Vagina (tissue), 2 donors: ENCODE measurements around the gene PHAF1. TPM values are rescaled to one million over a fixed set of nuclear protein-coding genes. Genes with fewer than 3 reads are reported as not detected.

ENCODE experiments used
- DNase-seq, 2 donors: peaks; one replicate each; pipeline ENCODE4 v3.0.0-alpha.2; 2017; ENCODE audit errors: extremely low spot score in 2 of 2
- H3K27ac ChIP-seq: fragments of 200-600 bp; sonication (generic); one replicate; pipeline ENCODE4 v1.5.1; 2019
- H3K27me3 ChIP-seq: fragments of 200-600 bp; sonication (generic); one replicate; pipeline ENCODE4 v1.5.1; 2019
- H3K36me3 ChIP-seq, 2 donors: fragments of 200-600 bp; sonication (generic); one replicate each; pipeline ENCODE4 v1.5.1; 2017 to 2019
- H3K4me1 ChIP-seq: fragments of 200-600 bp; sonication (generic); one replicate; pipeline ENCODE4 v1.5.1; 2019
- H3K4me3 ChIP-seq, 2 donors: fragments of 200-600 bp; sonication (generic); 1 replicate in 1 of 2; 2 replicates in 1 of 2; pipeline ENCODE4 v1.5.1; 2016 to 2019
- H3K9me3 ChIP-seq: fragments of 200-600 bp; sonication (generic); one replicate; pipeline ENCODE4 v1.5.1; 2019
- CTCF ChIP-seq, 3 experiments: fragments of 450-650 bp in 2 of 3; fragments of 200-600 bp in 1 of 3; sonication (generic) in 1 of 3; IDR thresholded peaks; one replicate each; pipeline ENCODE4 v1.5.1; 2017 to 2019; ENCODE audit warnings: antibody characterized with exemption in 3 of 3, mild to moderate bottlenecking in 2 of 3, moderate library complexity in 2 of 3
- POLR2A ChIP-seq, 2 donors: fragments of 450-650 bp; IDR thresholded peaks; one replicate each; pipeline ENCODE4 v1.6.1; 2017; ENCODE audit warnings: antibody characterized with exemption in 2 of 2, mild to moderate bottlenecking in 2 of 2, moderate library complexity in 2 of 2
- POLR2AphosphoS5 ChIP-seq, 2 donors: sonication (generic); formaldehyde crosslinking; IDR thresholded peaks; one replicate each; pipeline ENCODE4 v1.9.0; 2017; ENCODE audit warnings: antibody characterized with exemption in 2 of 2, mild to moderate bottlenecking in 2 of 2, low read depth in 1 of 2; ENCODE audit not compliant: insufficient read depth in 1 of 2
- intact Hi-C: fragments of 100-400 bp; cut with DNase I; formaldehyde crosslinking; loops from one replicate; pipeline ENCODE4 v1.15.1; 2023
- total RNA-seq: library from RNA; depleted of rRNA; stranded (reverse); fragments of >200 nt; gene quantifications from one replicate; pipeline ENCODE4 v1.2.3, GENCODE V29; 2016

The PHAF1 gene
- total RNA-seq, 1 donor from 2014 or later = 23.3 TPM

- Histone ChIP-seq H3K9me3 (no peaks in the 10 kb centered on the region), H3K36me3 (peaks cover 0 to 48% of the 10 kb centered on the region in 2 donors), H3K27ac (no peak overlapping the region), H3K4me1 (peaks cover 8% of the 10 kb centered on the region), H3K4me3 (no peak overlapping the region), H3K27me3 (no peaks in the 10 kb centered on the region)
- TF ChIP-seq CTCF (IDR thresholded peaks at IDR 0.05) = no peak
- no peak for TF ChIP-seq POLR2AphosphoS5 (IDR thresholded peaks at IDR 0.05; ENCODE audit: insufficient read depth in 1 of 2, low read depth in 1 of 2)
- no peak for TF ChIP-seq POLR2A (IDR thresholded peaks at IDR 0.05)
- no peak for DNase-seq
- intact Hi-C loops = no loop called here
These were observed 39.0 kb downstream of the PHAF1 start for GRCh38 chr16:67148656-67149275.

GRCh38 chr16:67149276-67150046 is 39.7 kb downstream of the PHAF1 start:
- no peak for DNase-seq
- Histone ChIP-seq H3K36me3 (peaks cover 0 to 41% of the 10 kb centered on the region in 2 donors), H3K4me3 (peak overlapping the region in 1 of 2 donors; percentile 71), H3K27me3 (no peaks in the 10 kb centered on the region), H3K27ac (no peak overlapping the region), H3K9me3 (no peaks in the 10 kb centered on the region), H3K4me1 (peaks cover 9% of the 10 kb centered on the region)
- intact Hi-C loops = loop anchor here (5.0 kb wide), 1 partner anchor 38 kb away; no protein-coding TSS in a partner anchor
- peak in 1 of 2 donors; percentile 31 for TF ChIP-seq POLR2AphosphoS5 (IDR thresholded peaks at IDR 0.05; ENCODE audit: insufficient read depth in 1 of 2, low read depth in 1 of 2)
- TF ChIP-seq CTCF (IDR thresholded peaks at IDR 0.05) = no peak
- no peak for TF ChIP-seq POLR2A (IDR thresholded peaks at IDR 0.05)

- DNase-seq = no peak
- Histone ChIP-seq H3K27me3 (no peaks in the 10 kb centered on the region), H3K4me1 (peaks cover 17% of the 10 kb centered on the region), H3K36me3 (peaks cover 0 to 33% of the 10 kb centered on the region in 2 donors), H3K27ac (peak overlapping the region; percentile 85), H3K4me3 (peak overlapping the region; percentile 60 to 71), H3K9me3 (no peaks in the 10 kb centered on the region)
- TF ChIP-seq CTCF (IDR thresholded peaks at IDR 0.05) (no peak), POLR2A (IDR thresholded peaks at IDR 0.05) (no peak), POLR2AphosphoS5 (IDR thresholded peaks at IDR 0.05; ENCODE audit: insufficient read depth in 1 of 2, low read depth in 1 of 2) (no peak)
- intact Hi-C loops = loop anchor here (5.0 kb wide), 1 partner anchor 37 kb away; no protein-coding TSS in a partner anchor
These were observed 40.5 kb downstream of the PHAF1 start for GRCh38 chr16:67150047-67150832.

GRCh38 chr16:67150833-67151396 is 41.2 kb downstream of the PHAF1 start, which contains the start of gene B3GNT9:
B3GNT9 (minus strand) TSS chr16:67150998; CDS start chr16:67150485, 513 bp downstream.
- intact Hi-C loops = loop anchor here (5.0 kb wide), 1 partner anchor 36 kb away; no protein-coding TSS in a partner anchor
- DNase-seq = no peak

More at GRCh38 chr16:67150833-67151396, 41.2 kb downstream of the PHAF1 start, which contains the start of gene B3GNT9:
- Histone ChIP-seq H3K4me3 (peak within 1 kb of the TSS; percentile 60 to 71), H3K27ac (peak within 1 kb of the TSS; percentile 85), H3K4me1 (peaks cover 24% of the 10 kb centered on the region), H3K36me3 (peaks cover 0 to 26% of the 10 kb centered on the region in 2 donors), H3K9me3 (no peaks in the 10 kb centered on the region), H3K27me3 (no peaks in the 10 kb centered on the region)
- TF ChIP-seq POLR2AphosphoS5 (IDR thresholded peaks at IDR 0.05; ENCODE audit: insufficient read depth in 1 of 2, low read depth in 1 of 2) = peak in 1 of 2 donors; percentile 84
- TF ChIP-seq POLR2A (IDR thresholded peaks at IDR 0.05) = no peak
